Esophagus (tissue), 2 donors: Measurements from ENCODE around the gene NCAPH2. TPM values are rescaled to one million over a fixed set of nuclear protein-coding genes. Genes with fewer than 3 reads are reported as not detected.

ENCODE experiments used
- H3K27ac ChIP-seq, 2 donors: one replicate each; pipeline ENCODE4 v1.5.1; 2013; ENCODE audit warnings: low read depth in 2 of 2, mild to moderate bottlenecking in 2 of 2, inconsistent platforms in 1 of 2, low read length in 1 of 2, moderate library complexity in 1 of 2
- H3K27me3 ChIP-seq, 2 donors: one replicate each; pipeline ENCODE4 v1.6.1; 2013; ENCODE audit warnings: low read length in 2 of 2, control low read depth in 1 of 2, mild to moderate bottlenecking in 1 of 2; ENCODE audit not compliant: insufficient read depth in 2 of 2, control insufficient read depth in 1 of 2
- H3K36me3 ChIP-seq, 2 donors: one replicate each; pipeline ENCODE4 v1.6.1; 2013; ENCODE audit warnings: low read length in 1 of 2; ENCODE audit not compliant: control insufficient read depth in 2 of 2, insufficient read depth in 2 of 2
- H3K4me1 ChIP-seq, 2 donors: one replicate each; pipeline ENCODE4 v1.6.1; 2013; ENCODE audit warnings: low read length in 1 of 2; ENCODE audit not compliant: control insufficient read depth in 2 of 2, insufficient read depth in 2 of 2
- H3K4me3 ChIP-seq, 2 donors: one replicate each; pipeline ENCODE4 v1.5.1; 2013; ENCODE audit warnings: low read length in 2 of 2, mild to moderate bottlenecking in 2 of 2, low read depth in 1 of 2, moderate library complexity in 1 of 2
- H3K9me3 ChIP-seq, 2 donors: one replicate each; pipeline ENCODE4 v1.6.1; 2013; ENCODE audit warnings: mild to moderate bottlenecking in 2 of 2, low read depth in 1 of 2, low read length in 1 of 2, moderate library complexity in 1 of 2; ENCODE audit not compliant: control insufficient read depth in 2 of 2, insufficient read depth in 1 of 2
- WGBS, 2 donors: extraction: QIAGEN DNeasy Blood & Tissue Kit; methylation state at CpG; one replicate each; pipeline ENCODE4 v1.1.7; 2013; 5-methylcytosine and 5-hydroxymethylcytosine counted together
- polyA plus RNA-seq, 2 donors: library from polyadenylated mRNA; stranded (reverse); fragments of 200-250 nt; gene quantifications; one replicate each; pipeline ENCODE4 v1.2.3, GENCODE V29; 2013
- donor health status: healthy with polysubstance abuse.
- donor health status: Bipolar disorder and iron deficiency.

Gene NCAPH2
- polyA plus RNA-seq = 10 to 100 TPM; 32.9 to 35.4 TPM

- peaks cover 10 to 28% of the 10 kb centered on the region in 2 donors for H3K4me1 ChIP-seq
- H3K9me3 ChIP-seq = no peaks in the 10 kb centered on the region
- peak within 1 kb of the TSS; percentile 96 to 100 for H3K27ac ChIP-seq
- WGBS, 2 donors = 1% methylated on average over 51 to 75 of the region's 76 CpGs
- H3K36me3 ChIP-seq = peaks cover 0 to 26% of the 10 kb centered on the region in 2 donors
- peak within 1 kb of the TSS; percentile 79 to 92 for H3K4me3 ChIP-seq
- H3K27me3 ChIP-seq = no peaks in the 10 kb centered on the region
Measured at GRCh38 chr22:50507991-50508884, at the start of gene NCAPH2. TSS of gene NCAPH2 (plus strand) at chr22:50508224. CDS start at chr22:50508338, 114 bp downstream.

- Histone ChIP-seq H3K27me3 (no peaks in the 10 kb centered on the region), H3K9me3 (no peaks in the 10 kb centered on the region), H3K36me3 (peaks cover 29 to 95% of the 10 kb centered on the region in 2 donors), H3K4me1 (peaks cover 5 to 19% of the 10 kb centered on the region in 2 donors), H3K27ac (no peak overlapping the region), H3K4me3 (no peak overlapping the region)
- WGBS, 2 donors = 91 to 92% methylated on average over 22 of the region's 22 CpGs
Measured at GRCh38 chr22:50459016-50459415, 49.0 kb upstream of the NCAPH2 start.

GRCh38 chr22:50459496-50460140 is 48.4 kb upstream of the NCAPH2 start:
- H3K9me3 ChIP-seq = no peaks in the 10 kb centered on the region
- H3K4me1 ChIP-seq = peaks cover 5 to 19% of the 10 kb centered on the region in 2 donors
- no peak overlapping the region for H3K4me3 ChIP-seq
- H3K36me3 ChIP-seq = peaks cover 23 to 95% of the 10 kb centered on the region in 2 donors
- H3K27ac ChIP-seq = no peak overlapping the region
- H3K27me3 ChIP-seq = no peaks in the 10 kb centered on the region
- 94 to 95% methylated on average over 37 to 41 of the region's 41 CpGs for WGBS, 2 donors

- no peak overlapping the region for H3K4me3 ChIP-seq
- H3K4me1 ChIP-seq = peaks cover 5 to 19% of the 10 kb centered on the region in 2 donors
- no peaks in the 10 kb centered on the region for H3K9me3 ChIP-seq
- H3K27me3 ChIP-seq = no peaks in the 10 kb centered on the region
- peaks cover 16 to 95% of the 10 kb centered on the region in 2 donors for H3K36me3 ChIP-seq
- 53 to 87% methylated on average over 17 of the region's 17 CpGs for WGBS, 2 donors
- H3K27ac ChIP-seq = peak overlapping the region; percentile 84 to 89
Measured at GRCh38 chr22:50460938-50461337, 47.1 kb upstream of the NCAPH2 start.

- no peaks in the 10 kb centered on the region for H3K27me3 ChIP-seq
- no peaks in the 10 kb centered on the region for H3K9me3 ChIP-seq
- WGBS, 2 donors = 88 to 93% methylated on average over 20 to 26 of the region's 26 CpGs
- no peak overlapping the region for H3K4me3 ChIP-seq
- H3K27ac ChIP-seq = peak overlapping the region in 1 of 2 donors; percentile 56
- peaks cover 14 to 96% of the 10 kb centered on the region in 2 donors for H3K36me3 ChIP-seq
- peaks cover 5 to 19% of the 10 kb centered on the region in 2 donors for H3K4me1 ChIP-seq
Measured at GRCh38 chr22:50461536-50461935, 46.5 kb upstream of the NCAPH2 start.

GRCh38 chr22:50461979-50462540 is 46.0 kb upstream of the NCAPH2 start:
- no peaks in the 10 kb centered on the region for H3K9me3 ChIP-seq

GRCh38 chr22:50463188-50463900 is 44.7 kb upstream of the NCAPH2 start:
- no peak overlapping the region for H3K27ac ChIP-seq
- WGBS, 2 donors = 85 to 89% methylated on average over 28 of the region's 28 CpGs

More at GRCh38 chr22:50461979-50462540, 46.0 kb upstream of the NCAPH2 start:
- no peak overlapping the region for H3K4me3 ChIP-seq
- no peak overlapping the region for H3K27ac ChIP-seq
- peaks cover 5 to 19% of the 10 kb centered on the region in 2 donors for H3K4me1 ChIP-seq
- H3K36me3 ChIP-seq = peaks cover 14 to 96% of the 10 kb centered on the region in 2 donors
- 90 to 92% methylated on average over 29 to 30 of the region's 30 CpGs for WGBS, 2 donors
- H3K27me3 ChIP-seq = no peaks in the 10 kb centered on the region

GRCh38 chr22:50464451-50464850 is 43.6 kb upstream of the NCAPH2 start:
- Histone ChIP-seq H3K27me3 (no peaks in the 10 kb centered on the region), H3K4me3 (no peak overlapping the region), H3K4me1 (peaks cover 6 to 24% of the 10 kb centered on the region in 2 donors), H3K36me3 (peaks cover 14 to 85% of the 10 kb centered on the region in 2 donors), H3K9me3 (no peaks in the 10 kb centered on the region), H3K27ac (no peak overlapping the region)
- 90 to 91% methylated on average over 24 of the region's 24 CpGs for WGBS, 2 donors

More at GRCh38 chr22:50463188-50463900, 44.7 kb upstream of the NCAPH2 start:
- no peak overlapping the region for H3K4me3 ChIP-seq
- no peaks in the 10 kb centered on the region for H3K27me3 ChIP-seq
- peaks cover 14 to 96% of the 10 kb centered on the region in 2 donors for H3K36me3 ChIP-seq
- peaks cover 5 to 21% of the 10 kb centered on the region in 2 donors for H3K4me1 ChIP-seq
- no peaks in the 10 kb centered on the region for H3K9me3 ChIP-seq
